Measurements from ENCODE around the gene ACAT2. TPM values are rescaled to one million over a fixed set of nuclear protein-coding genes. Genes with fewer than 3 reads are reported as not detected.

The ACAT2 gene
- total RNA-seq, 4 donors from 2014 or later = 8.2 to 19.8 (median 13.8) TPM

DNA sequence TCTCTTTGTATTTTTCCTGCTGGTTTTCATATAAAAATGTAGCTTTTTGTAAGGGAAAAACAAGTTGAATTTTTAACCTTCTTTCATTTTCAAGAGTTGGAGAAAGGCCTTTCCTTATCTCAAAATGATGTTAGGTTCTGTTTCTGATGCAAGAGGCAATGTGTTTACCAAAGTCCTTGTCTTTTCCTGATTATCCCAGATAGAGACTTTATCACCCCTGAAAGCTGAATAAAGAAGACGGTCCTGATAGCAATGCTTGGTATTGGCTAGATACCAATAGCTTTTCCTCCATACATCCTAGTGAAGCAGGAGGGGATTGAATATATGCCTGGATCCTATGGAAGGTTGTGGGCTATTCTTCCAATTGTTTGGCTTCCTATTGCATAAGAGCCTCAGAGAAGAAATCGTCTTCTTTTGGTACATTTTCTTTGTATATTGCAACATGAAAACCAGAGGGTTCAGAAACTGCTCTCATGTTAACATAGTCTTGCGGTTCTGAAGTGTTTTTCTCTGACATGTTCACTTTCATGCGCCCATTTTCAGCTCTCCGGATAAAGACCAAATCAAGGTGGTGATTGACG, 43.7 kb downstream of the ACAT2 start:
- in situ Hi-C loops (cut with MboI; ENCODE audit: low pct_ligation_motif_present in 1 of 4, low pct_unique_long_range_greater_than_20kb in 1 of 4, low sequenced_read_pairs in 3 of 4) (no loop called here), intact Hi-C loops (cut with DNase I; ENCODE audit: low total_unique reads) (no loop called here)
- Histone ChIP-seq H3K27me3 (no peaks in the 10 kb centered on the region), H3K4me3 (no peak overlapping the region), H3K9me3 (no peaks in the 10 kb centered on the region), H3K27ac (no peak overlapping the region), H3K4me1 (peaks cover 0 to 9% (median 3%) of the 10 kb centered on the region in 4 donors), H3K36me3 (no peaks in the 10 kb centered on the region)
- TF ChIP-seq POLR2A (IDR thresholded peaks at IDR 0.05) = no peak
- no peak for TF ChIP-seq CTCF (IDR thresholded peaks at IDR 0.05)
- no peak for TF ChIP-seq EP300 (IDR thresholded peaks at IDR 0.05; ENCODE audit: low read depth)
- no peak for TF ChIP-seq POLR2AphosphoS5 (IDR thresholded peaks at IDR 0.05)
- 69 to 87% methylated on average over 2 to 6 of the region's 6 CpGs for WGBS, 2 donors (ENCODE audit: low coverage in 1 of 2)
- DNase-seq = no peak

GRCh38 chr6:159806021-159806458, 44.2 kb downstream of the ACAT2 start:
- in situ Hi-C loops (cut with MboI; ENCODE audit: low pct_ligation_motif_present in 1 of 4, low pct_unique_long_range_greater_than_20kb in 1 of 4, low sequenced_read_pairs in 3 of 4) = no loop called here
- Histone ChIP-seq H3K4me1 (peaks cover 0 to 9% (median 3%) of the 10 kb centered on the region in 4 donors), H3K27me3 (no peaks in the 10 kb centered on the region), H3K4me3 (no peak overlapping the region), H3K36me3 (no peaks in the 10 kb centered on the region), H3K27ac (no peak overlapping the region), H3K9me3 (no peaks in the 10 kb centered on the region)
- TF ChIP-seq EP300 (IDR thresholded peaks at IDR 0.05; ENCODE audit: low read depth) = no peak
- TF ChIP-seq CTCF (IDR thresholded peaks at IDR 0.05) = no peak
- no peak for TF ChIP-seq POLR2A (IDR thresholded peaks at IDR 0.05)
- TF ChIP-seq POLR2AphosphoS5 (IDR thresholded peaks at IDR 0.05) = no peak
- WGBS, 2 donors (ENCODE audit: low coverage in 1 of 2) = 89 to 94% methylated on average over 4 to 9 of the region's 9 CpGs
- DNase-seq = no peak
- intact Hi-C loops (cut with DNase I; ENCODE audit: low total_unique reads) = no loop called here

DNA sequence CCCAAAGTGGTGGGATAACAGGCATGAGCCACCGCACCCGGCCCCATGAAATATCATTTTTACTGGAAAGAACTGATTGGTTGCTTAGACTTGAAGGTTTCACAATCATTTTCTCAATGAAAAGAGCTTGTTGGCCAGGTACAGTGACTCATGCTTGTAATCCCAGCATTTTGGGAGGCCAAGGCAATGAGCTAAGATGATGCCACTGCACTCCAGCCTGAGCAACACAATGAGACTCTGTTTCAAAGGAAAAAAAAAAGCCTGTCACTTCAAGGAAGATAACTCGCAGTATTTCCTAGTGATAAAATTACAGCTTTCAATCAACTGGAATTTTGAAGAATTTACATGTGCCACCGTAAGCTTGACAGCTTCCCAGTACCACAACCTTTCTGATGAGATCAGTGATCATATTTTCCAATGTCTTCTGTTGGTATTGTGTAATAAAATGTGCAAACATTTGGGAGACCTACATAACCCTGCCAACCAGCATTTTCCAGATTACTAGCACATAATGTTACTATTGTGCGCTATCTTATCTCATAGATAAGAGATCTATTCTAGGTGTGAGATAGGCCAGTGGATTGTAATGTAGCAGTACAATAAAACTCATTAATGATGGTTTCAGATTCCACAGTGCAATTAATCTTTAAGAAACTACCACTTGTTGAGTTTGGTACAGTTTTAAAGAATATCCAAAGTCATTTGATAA, 45.5 kb downstream of the ACAT2 start:
- TF ChIP-seq CTCF (IDR thresholded peaks at IDR 0.05) (no peak), EP300 (IDR thresholded peaks at IDR 0.05; ENCODE audit: low read depth) (no peak), POLR2A (IDR thresholded peaks at IDR 0.05) (no peak), POLR2AphosphoS5 (IDR thresholded peaks at IDR 0.05) (no peak)
- WGBS, 2 donors (ENCODE audit: low coverage in 1 of 2) = 64 to 66% methylated on average over 3 to 5 of the region's 5 CpGs
- intact Hi-C loops (cut with DNase I; ENCODE audit: low total_unique reads) = no loop called here
- DNase-seq = no peak
- H3K27ac ChIP-seq = no peak overlapping the region
- no peaks in the 10 kb centered on the region for H3K36me3 ChIP-seq
- peaks cover 0 to 9% (median 3%) of the 10 kb centered on the region in 4 donors for H3K4me1 ChIP-seq
- H3K4me3 ChIP-seq = no peak overlapping the region
- H3K27me3 ChIP-seq = no peaks in the 10 kb centered on the region
- H3K9me3 ChIP-seq = no peaks in the 10 kb centered on the region
- in situ Hi-C loops (cut with MboI; ENCODE audit: low pct_ligation_motif_present in 1 of 4, low pct_unique_long_range_greater_than_20kb in 1 of 4, low sequenced_read_pairs in 3 of 4) = no loop called here

DNA sequence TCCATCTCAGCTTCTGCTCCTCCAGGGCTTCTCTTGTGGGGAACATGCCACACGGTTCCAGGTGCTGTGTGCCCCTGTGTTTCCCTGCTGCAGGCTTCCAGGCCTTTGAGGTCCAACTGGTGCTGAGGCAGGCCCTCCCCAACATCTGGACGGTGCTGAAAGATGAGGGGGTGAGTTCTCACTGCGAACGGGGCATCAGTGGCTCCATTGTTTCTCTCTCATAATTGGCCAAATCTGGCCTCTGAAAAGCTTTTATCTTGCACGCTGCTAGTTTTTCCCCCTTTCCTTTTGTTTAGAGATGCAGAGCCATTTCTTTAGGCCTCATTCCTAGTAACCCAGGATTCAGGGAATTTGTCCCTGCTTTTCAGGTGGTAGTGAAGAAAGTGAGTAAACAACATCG, 46.8 kb downstream of the ACAT2 start:
- Histone ChIP-seq H3K4me3 (no peak overlapping the region), H3K4me1 (peaks cover 0 to 9% (median 3%) of the 10 kb centered on the region in 4 donors), H3K27ac (no peak overlapping the region), H3K9me3 (no peaks in the 10 kb centered on the region), H3K27me3 (no peaks in the 10 kb centered on the region), H3K36me3 (no peaks in the 10 kb centered on the region)
- intact Hi-C loops (cut with DNase I; ENCODE audit: low total_unique reads) (no loop called here), in situ Hi-C loops (cut with MboI; ENCODE audit: low pct_ligation_motif_present in 1 of 4, low pct_unique_long_range_greater_than_20kb in 1 of 4, low sequenced_read_pairs in 3 of 4) (no loop called here)
- TF ChIP-seq POLR2A (IDR thresholded peaks at IDR 0.05) = no peak
- TF ChIP-seq CTCF (IDR thresholded peaks at IDR 0.05) = no peak
- TF ChIP-seq EP300 (IDR thresholded peaks at IDR 0.05; ENCODE audit: low read depth) = no peak
- TF ChIP-seq POLR2AphosphoS5 (IDR thresholded peaks at IDR 0.05) = no peak
- WGBS, 2 donors (ENCODE audit: low coverage in 1 of 2) = 63 to 89% methylated on average over 1 to 6 of the region's 6 CpGs
- no peak for DNase-seq
